Esophagus squamous epithelium (tissue), 4 donors: ENCODE measurements around the gene PDCD4.

ENCODE experiments used
- CTCF ChIP-seq, 6 experiments: fragments of 450-650 bp in 4 of 6; fragments of 200-600 bp in 2 of 6; sonication (generic) in 2 of 6; IDR thresholded peaks; one replicate each; pipeline ENCODE4 v1.5.1; 2016 to 2019; ENCODE audit warnings: antibody characterized with exemption in 6 of 6, mild to moderate bottlenecking in 4 of 6, moderate library complexity in 4 of 6
- POLR2A ChIP-seq, 4 donors: fragments of 450-650 bp; IDR thresholded peaks; one replicate each; pipeline ENCODE4 v1.6.1; 2017; ENCODE audit warnings: antibody characterized with exemption in 4 of 4, mild to moderate bottlenecking in 4 of 4, moderate library complexity in 3 of 4

- TF ChIP-seq CTCF (IDR thresholded peaks at IDR 0.05) (no peak), POLR2A (IDR thresholded peaks at IDR 0.05) (no peak)
Measured at GRCh38 chr10:110932505-110933180, 60.9 kb downstream of the PDCD4 start.
